Hematopoietic multipotent progenitor cell (in vitro differentiated cells): Measurements from ENCODE around the gene BCL3. TPM values are rescaled to one million over a fixed set of nuclear protein-coding genes. Genes with fewer than 3 reads are reported as not detected.

Source experiments
- DNase-seq, 3 donors: peaks; one replicate each; pipeline ENCODE4 v3.0.0-alpha.2; 2011 to 2015; ENCODE audit warnings: low read depth in 2 of 3, low spot score in 2 of 3
- total RNA-seq: library from RNA; depleted of rRNA; stranded (reverse); fragments of >200 nt; gene quantifications from one replicate; pipeline ENCODE4 v1.2.3, GENCODE V29; 2012

BCL3 gene
- total RNA-seq, 1 donor: 31.0 TPM

DNA sequence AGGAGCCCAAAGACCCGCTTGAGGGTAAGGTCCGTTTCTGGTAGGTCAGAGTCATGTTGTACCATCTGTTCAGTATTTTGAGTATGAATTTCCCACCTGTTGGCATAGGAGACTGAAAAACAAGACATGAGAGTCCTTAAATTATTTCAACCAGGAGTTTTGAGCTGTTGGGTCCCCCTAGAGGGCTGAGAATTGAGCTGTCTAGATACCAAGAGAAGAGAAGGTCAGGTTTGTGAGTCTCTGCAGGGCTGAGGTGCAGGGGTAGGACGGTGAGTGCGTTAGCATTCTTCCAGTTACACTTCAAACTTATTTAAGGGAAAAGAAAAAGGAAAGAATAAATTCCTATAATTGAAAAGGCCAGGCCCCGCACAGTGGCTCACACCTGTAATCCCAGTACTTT, 34.2 kb downstream of the BCL3 start:
- DNase-seq: no peak

DNA sequence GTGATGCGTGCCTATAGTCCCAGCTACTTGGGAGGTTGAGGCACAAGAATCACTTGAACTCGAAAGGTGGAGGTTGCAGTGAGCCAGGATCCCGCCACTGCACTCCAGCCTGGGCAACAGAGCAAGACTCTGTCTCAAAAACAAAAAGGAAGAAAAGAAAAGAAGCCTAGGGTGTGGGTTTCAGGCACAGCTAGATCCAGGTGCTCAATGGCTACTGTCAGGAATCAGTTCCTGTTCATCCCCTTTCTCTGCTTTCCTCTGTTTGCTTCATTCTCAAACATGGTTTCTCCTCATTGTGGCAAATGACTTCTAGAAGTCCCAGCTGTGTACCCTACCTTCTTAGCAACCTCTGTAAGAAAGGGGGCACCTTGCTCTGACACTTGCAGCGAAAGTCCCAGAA, 35.0 kb downstream of the BCL3 start:
- no peak for DNase-seq

DNA sequence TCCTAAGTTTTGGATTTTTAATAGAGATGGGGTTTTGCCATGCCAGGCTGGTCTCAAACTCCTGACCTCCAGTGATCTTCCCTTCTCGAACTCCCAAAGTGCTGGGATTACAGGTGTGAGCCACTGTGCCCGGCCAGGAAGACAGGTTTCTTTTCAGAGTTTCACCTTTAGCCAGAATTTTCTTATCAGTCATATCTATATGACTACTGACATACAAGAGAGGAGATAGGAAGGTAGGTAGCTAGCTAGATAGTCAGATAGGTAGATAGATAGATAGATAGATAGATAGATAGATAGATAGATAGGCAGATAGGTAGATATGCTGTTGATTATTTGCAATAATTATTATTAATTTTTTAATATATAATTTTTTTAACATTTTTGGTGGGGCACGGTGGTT, 36.8 kb downstream of the BCL3 start:
- no peak for DNase-seq

DNA sequence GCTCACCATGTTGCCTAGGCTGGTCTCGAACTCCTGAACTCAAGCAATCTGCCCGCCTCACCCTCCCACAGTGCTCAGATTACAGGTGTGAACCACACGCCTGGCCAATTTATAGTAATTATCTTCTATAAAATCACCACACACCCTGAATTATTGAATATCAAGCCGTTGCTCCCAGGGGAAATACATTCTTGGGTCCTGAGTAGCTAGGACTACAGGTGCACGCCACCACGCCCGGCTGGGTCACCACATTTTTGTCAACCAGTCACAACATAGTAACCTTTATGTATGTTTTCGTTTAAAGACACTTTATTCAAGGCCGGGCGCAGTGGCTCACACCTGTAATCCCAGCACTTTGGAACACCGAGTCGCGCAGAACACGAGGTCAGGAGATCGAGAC, 37.5 kb downstream of the BCL3 start:
- DNase-seq: no peak

DNA sequence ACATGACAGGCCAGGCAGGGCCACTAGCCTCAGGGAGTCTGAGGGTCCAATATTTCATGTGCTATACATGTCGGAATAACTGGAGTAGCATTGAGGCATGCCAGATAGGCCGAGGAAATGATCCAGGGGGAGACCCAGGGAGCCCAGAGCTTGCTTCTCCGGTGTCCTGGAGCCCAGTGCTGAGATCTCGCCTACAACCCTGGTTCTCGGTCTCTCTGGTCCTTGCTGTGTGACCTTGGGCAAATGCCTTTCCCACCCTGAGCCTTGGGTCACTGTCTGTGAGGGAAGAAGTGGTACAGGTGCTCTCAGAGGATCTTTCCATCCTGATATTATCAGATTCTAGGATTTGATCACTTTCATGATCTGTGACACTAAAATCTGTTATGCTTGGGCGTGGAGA, 40.5 kb downstream of the BCL3 start:
- no peak for DNase-seq

DNA sequence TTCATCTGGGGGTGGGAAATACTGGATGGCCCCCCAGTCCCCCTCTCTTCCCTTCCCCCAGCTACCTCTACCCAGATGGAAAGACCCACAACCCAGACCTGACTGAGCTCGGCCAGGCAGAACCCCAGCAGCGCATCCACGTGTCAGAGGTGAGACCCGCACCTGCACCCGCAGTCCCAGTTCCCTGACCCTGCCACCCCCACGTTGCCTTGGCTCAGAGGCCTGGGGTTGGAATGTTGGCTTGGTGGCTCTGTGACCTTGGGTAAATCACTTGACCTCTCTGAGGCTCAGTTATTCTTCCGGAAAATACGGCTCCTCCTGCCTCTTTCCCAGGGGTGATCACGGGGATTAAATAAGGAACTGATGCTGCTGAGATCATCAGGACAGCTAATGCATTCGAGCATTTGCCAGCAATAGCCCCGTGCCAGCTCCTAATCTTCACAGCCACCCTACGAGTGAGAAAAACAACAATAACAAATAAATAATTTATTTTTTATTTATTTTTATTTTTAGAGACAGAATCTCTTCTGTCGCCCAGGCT, 41.5 kb downstream of the BCL3 start:
- no peak for DNase-seq

DNA sequence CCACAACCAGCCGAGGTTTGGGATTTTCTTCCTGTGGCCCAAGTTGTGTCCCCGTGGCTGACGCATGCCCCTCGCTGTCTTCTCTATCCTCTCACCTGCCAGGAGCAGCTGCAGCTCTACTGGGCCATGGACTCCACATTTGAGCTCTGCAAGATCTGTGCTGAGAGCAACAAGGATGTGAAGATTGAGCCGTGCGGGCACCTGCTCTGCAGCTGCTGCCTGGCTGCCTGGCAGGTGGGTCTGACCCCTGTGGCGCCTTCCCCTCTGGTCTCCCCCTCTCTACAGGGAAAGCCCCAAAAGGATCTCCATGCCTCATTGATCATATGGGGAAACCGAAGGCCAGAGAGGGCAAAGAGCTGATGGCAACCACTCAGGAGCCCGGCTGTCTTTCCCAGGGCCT, 43.8 kb downstream of the BCL3 start:
- DNase-seq: no peak

DNA sequence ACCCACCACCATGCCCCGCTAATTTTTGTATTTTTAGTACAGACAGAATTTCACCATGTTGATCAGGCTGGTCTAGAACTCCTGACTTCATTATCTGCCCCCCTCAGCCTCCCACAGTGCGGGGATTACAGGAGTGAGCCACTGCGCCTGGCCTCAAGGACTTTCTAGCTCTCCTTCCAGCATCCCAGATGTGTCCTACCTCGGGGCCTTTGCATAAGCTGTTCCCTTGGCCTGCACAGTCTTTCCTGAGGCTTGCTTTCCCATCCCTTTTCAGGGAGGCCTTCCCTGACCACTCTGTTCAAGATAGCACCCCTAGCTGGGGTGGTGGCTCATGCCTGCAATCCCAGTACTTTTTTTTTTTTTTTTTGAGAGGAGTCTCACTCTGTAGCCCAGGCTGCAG, 46.1 kb downstream of the BCL3 start:
- no peak for DNase-seq

DNA sequence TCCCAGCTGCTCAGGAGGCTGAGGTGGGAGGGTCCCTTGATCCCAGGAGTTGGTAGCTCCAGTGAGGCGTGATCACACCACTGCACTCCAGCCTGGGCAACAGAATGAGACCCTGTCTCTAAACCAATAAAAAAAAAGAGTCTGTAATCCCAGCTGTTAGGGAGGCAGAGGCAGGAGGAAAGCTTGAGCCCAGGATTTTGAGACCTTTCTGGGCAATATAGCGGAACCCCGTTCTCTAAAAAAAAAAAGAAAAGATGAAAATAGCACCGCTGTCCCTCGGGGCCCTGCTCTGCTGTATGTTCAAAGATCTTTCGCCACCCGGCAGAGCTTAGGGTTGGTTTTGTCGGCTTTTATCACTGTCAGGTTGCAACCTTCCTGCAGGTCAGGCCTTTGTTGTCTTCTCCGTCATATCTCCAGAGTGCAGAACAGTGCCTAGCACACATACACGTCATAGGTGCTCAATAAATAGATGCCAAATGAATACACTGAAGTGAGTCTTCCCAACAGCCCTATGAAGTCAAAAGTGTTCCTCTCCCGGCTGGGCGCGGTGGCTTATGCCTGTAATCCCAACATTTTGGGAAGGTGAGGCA, 47.0 kb downstream of the BCL3 start:
- DNase-seq: no peak

DNA sequence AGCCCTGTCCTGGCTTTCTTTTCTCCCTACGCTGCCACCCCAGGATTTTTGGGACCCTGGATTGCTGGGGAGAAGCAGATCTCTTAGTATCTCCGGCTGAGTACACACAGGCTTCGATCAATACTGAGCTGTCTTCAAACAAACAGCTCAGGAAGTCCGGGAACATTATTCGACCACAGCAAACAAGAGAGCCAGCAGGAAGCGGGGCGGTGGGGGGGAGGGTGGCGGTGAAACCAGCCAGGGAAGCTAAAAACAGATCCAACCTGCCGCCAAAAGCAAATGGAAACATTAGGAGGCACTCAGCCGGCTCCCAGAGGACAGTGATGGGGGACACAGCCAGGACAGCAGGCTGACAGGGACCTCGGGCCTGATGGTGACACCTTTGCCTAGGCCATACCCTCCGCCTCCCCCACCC, 48.2 kb downstream of the BCL3 start:
- DNase-seq: peak in 1 of 3 donors; percentile 15

DNA sequence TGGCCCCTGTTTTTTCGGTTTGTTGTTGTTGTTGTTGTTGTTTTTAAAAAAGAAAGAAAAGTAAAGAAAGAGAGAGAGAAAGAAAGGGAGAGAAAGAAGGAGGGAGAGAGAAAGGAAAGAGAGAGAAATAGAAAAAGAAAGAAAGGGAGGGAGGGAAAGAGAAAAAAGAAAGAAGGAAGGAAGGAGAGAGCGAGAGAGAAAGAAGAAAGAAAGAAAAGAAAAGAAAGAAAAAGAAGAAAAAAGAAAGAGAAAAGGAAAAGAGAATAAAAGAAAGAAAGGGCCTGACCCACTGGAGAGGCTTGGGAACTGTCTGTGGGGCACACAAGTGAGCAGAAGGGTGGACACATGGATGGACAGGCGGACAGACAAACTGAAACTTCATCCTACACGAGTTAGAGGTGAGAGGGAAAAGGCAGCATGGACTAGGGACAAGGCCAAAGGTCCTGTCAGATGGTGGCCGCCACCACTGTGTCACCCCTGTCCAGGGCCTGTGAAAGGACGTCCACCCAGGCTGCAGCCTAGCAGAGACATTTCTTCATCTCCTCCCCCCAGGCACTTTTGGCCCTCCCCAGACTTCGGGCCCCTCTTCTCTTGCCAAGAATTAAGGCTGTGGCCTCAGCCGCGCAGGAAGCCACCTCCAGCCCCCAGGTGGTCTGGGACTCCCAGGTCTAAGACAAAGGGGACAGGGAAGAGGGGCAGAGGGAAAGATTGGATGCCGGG, 51.3 kb downstream of the BCL3 start:
- no peak for DNase-seq

DNA sequence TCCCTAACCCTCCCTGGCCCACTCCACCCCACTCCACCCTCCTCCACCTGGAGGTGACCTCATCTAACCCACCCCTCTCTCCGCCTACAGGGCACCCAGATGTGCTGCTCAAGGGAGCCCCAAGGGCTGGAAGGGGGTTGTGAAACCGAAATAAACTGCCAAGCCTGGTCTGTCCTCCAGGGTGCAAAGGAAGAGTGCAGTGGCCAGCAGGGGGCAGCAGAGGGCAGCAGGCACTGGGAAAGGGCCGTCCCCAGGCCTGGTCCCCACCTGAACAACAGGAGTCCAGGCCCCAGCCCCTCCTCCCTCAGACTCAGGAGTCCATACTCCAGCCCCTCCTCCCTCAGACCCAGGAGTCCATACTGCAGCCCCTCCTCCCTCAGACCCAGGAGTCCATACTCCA, 52.0 kb downstream of the BCL3 start:
- DNase-seq: peak; percentile 65 to 91 (median 85)

DNA sequence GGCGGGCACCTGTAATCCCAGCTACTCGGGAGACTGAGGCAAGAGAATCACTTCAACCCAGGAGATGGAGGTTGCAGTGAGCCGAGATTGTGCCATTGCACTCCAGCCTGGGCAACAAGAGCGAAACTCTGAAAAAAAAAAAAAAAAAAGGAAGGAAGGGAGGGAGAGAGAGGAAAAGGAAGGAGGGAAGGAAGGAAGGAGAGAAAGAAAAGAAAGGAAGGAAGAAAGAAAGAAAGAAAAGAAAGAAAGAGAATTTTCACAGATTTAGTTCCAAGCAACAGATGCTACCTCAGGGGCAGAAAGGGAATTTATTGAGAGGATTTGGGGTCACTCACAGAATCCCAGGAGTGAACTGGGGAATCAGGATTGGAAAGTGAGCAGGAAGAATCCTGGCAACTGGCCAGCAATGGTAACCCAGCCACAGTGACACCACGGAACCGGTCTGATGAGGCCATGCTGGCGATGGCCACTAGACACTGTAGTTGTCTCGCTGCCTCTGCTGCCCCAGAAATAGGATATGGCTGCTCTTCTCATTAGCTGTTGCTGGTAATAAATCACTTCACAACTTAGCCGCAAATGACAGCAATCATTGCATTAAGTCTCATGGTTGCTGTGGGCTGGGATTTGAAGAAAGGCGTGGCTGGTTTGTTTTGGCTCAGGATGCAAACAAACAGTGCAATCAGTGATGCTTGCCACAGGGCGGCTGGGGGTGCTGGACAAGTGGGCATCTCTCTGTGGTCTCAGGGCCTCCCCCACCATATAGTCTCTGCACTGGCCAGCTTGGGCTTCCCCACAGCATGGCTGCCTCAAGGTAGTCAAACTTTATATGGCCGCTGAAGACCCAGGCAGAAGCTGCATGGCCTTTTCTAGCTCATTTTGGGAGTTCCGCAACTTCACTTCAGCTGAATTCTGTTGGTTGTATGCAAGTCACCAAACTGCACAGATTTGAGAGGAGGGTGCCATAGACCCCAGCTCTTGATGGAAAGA, 55.2 kb downstream of the BCL3 start:
- DNase-seq: no peak

DNA sequence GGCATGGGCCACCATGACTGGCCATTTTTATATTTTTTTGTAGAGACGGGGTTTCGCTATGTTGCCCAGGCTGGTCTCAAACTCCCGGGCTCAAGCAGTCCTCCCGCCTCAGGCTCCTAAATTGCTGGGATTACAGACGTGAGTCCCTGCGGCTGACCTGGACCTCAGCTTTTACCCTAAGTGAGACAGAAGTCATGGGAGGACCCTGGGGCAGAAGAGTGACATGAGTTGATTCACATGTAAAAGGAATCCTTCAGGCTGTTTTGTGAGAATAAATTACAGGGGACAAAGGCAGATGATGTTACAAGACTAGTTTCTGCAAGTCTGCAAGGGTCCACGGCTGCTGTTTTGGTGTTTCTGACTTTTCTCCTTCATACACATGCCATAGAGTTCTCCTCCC, 57.8 kb downstream of the BCL3 start:
- peak in 1 of 3 donors; percentile 20 for DNase-seq

DNA sequence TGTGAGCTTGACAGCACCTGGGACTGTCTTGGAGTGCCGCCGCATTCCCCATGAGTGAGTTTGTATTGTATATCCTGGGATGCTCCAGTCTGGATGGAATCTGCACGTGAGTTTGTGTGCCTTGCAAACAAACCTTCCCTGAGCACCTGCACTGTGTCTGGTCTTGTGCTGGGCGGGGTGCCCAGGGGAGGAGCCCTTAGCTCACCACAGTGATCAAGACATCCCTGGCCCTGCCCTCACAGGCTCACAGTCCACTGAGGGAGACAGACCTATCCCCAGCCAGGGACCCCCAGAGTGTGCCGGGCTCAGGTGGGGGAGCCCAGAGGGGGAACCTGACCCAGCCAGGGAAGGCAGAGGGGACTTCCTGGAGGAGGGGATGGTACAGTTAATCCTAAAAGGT, 58.7 kb downstream of the BCL3 start:
- DNase-seq: no peak

DNA sequence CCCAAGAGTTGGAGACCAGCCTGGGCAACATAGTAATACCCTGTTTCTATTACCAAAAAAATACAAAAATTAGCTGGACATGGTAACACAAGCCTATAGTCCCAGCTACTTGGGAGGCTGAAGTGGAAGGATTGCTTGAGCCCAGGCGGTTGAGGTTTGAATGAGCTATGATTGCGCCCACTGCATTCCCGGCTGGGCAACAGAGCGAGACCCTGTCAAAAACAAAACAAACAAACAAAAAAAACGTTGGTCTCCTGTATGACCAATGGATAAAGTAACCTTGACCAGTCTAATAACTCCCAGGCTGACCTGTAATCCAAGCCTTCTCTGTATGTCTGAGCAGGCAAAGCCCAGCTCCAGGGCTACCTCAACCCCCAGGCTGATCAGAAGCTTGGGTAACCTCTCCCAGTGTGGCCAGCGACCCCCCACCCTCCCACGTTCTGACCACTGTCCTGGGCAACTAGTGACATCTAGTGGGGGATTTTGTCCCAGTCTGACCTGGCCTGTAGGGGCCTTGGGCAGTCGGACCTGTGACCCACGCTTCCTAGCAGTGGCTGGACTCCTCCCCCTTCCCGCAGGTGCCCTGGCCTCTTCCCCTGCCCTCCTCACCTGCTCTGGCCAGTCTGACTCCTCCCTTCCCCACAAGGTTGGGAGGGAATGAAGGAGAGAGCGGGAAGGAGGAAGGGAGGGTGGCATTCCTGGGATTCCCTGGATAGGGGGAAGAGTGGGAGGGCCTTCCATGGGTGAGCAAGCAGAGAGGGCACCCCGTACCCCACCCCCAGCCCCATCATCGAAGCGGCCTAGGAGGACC, 59.3 kb downstream of the BCL3 start:
- no peak for DNase-seq

DNA sequence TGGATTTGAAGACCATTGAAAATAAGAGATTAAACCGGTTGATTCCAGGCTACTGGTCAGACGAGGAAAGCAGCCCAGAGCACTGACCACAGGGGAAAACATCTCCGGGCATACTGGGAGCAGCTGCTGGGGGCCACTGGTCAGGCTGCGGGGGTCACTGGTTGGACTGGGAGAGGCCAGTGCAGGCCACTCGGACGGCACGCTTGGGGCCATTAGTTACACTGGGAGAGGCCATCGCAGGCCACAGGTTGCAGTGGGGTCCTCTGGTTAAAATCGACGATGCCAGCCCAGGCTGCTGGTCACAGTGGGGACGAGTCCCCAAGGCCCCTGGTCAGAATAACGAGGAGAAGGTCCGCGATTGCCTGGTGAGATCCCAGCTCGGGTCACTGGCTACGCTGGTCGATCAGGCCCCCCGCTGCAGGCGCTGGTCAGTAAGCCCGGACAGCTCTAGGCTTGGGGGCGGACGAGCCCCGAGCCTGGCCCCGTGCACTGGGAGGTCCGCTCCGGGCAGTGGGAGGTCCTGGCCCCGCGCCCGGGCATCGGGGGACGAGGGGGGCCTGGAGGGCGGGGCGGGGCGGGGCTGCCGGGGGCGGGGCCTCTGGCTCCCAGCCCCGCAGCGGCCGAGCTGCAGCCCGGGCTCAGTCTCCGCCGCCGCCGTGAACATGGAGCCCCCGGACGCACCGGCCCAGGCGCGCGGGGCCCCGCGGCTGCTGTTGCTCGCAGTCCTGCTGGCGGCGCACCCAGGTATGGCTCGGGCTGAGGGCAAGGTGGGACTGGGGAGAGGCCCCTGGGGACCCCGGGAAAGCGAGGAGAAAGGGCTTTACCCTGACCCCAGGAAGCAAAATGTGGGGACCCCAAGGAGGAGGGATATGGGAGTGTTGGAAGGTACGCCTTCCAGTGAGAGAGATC, 60.2 kb downstream of the BCL3 start, which contains the start of gene BCAM:
BCAM (plus strand) TSS at position 641 of the 909 bp plus-strand sequence; CDS start at position 663, 22 bp downstream.
- DNase-seq: peak in 2 of 3 donors; percentile 31 to 58
